Fibroblast of lung (primary cell): Measurements from ENCODE around the gene SYNDIG1.

ENCODE experiments used
- CTCF ChIP-seq, 2 donors: IDR thresholded peaks in 1 of 2; conservative IDR thresholded peaks in 1 of 2; 1 replicate in 1 of 2; 2 replicates in 1 of 2; pipeline ENCODE4 v1.5.1; 2011 to 2012; ENCODE audit warnings: low read length in 2 of 2, control low read depth in 1 of 2, inconsistent platforms in 1 of 2, low read depth in 1 of 2, mild to moderate bottlenecking in 1 of 2
- EZH2 ChIP-seq: IDR thresholded peaks from 2 replicates; pipeline ENCODE4 v1.5.1; 2012; ENCODE audit warnings: low read length, control low read depth, mild to moderate bottlenecking; ENCODE audit errors: missing control alignments

- TF ChIP-seq CTCF (conservative IDR thresholded peaks at IDR 0.05 in 1 of 2, IDR thresholded peaks at IDR 0.05 in 1 of 2; ENCODE audit: low read depth in 1 of 2, low read length in 2 of 2): no peak
- no peak for TF ChIP-seq EZH2
Observed at GRCh38 chr20:24543168-24543567, 73.7 kb downstream of the SYNDIG1 start.
